Esophagus muscularis mucosa (tissue), 4 donors: ENCODE results near the gene SRRM4. TPM values are rescaled to one million over a fixed set of nuclear protein-coding genes. Genes with fewer than 3 reads are reported as not detected.

ENCODE experiments used
- DNase-seq: peaks from one replicate; pipeline ENCODE4 v3.0.0-alpha.2; 2017; ENCODE audit errors: extremely low spot score
- H3K27ac ChIP-seq, 4 donors: fragments of 200-600 bp; sonication (generic); replicated peaks in 1 of 4; 1 replicate in 3 of 4; 2 replicates in 1 of 4; pipeline ENCODE4 v1.5.1; 2016 to 2019; ENCODE audit warnings: mild to moderate bottlenecking in 1 of 4
- H3K27me3 ChIP-seq, 4 donors: fragments of 200-600 bp; sonication (generic); one replicate each; pipeline versions ENCODE4 v1.5.1 to v1.6.0; 2016 to 2019
- H3K36me3 ChIP-seq, 4 donors: fragments of 200-600 bp; sonication (generic); one replicate each; pipeline ENCODE4 v1.5.1; 2016 to 2019
- H3K4me1 ChIP-seq, 4 donors: fragments of 200-600 bp; sonication (generic); one replicate each; pipeline ENCODE4 v1.5.1; 2016 to 2019
- H3K4me3 ChIP-seq, 4 donors: fragments of 200-600 bp; sonication (generic); 1 replicate in 2 of 4; 2 replicates in 2 of 4; pipeline ENCODE4 v1.5.1; 2016 to 2019; ENCODE audit warnings: mild to moderate bottlenecking in 4 of 4, moderate library complexity in 1 of 4
- H3K9me3 ChIP-seq, 4 donors: fragments of 200-600 bp; sonication (generic); 1 replicate in 3 of 4; 2 replicates in 1 of 4; pipeline ENCODE4 v1.5.1; 2016 to 2019
- CTCF ChIP-seq, 3 experiments: fragments of 200-600 bp in 2 of 3; fragments of 450-650 bp in 1 of 3; sonication (generic) in 2 of 3; IDR thresholded peaks; one replicate each; pipeline ENCODE4 v1.5.1; 2017 to 2019; ENCODE audit warnings: antibody characterized with exemption in 3 of 3, mild to moderate bottlenecking in 2 of 3, moderate library complexity in 1 of 3
- EP300 ChIP-seq: sonication (generic); formaldehyde crosslinking; IDR thresholded peaks from one replicate; pipeline ENCODE4 v1.6.1; 2017; ENCODE audit warnings: antibody characterized with exemption
- POLR2A ChIP-seq: fragments of 450-650 bp; IDR thresholded peaks from one replicate; pipeline ENCODE4 v1.6.1; 2017; ENCODE audit warnings: antibody characterized with exemption, moderate library complexity, mild to moderate bottlenecking, low read depth
- POLR2AphosphoS5 ChIP-seq, 2 donors: sonication (generic); formaldehyde crosslinking; IDR thresholded peaks; one replicate each; pipeline ENCODE4 v1.6.1; 2017; ENCODE audit warnings: antibody characterized with exemption in 2 of 2
- WGBS: methylation state at CpG from one replicate; pipeline ENCODE4 v1.1.5; 2018; 5-methylcytosine and 5-hydroxymethylcytosine counted together
- intact Hi-C: fragments of 100-400 bp; cut with DNase I; formaldehyde crosslinking; loops from one replicate; pipeline ENCODE4 v1.15.1; 2023
- total RNA-seq, 4 donors: library from RNA; depleted of rRNA; stranded (reverse); fragments of >200 nt; gene quantifications; one replicate each; pipeline versions ENCODE4 v1.1.0 to v1.2.1, GENCODE V29; 2016

The SRRM4 gene
- total RNA-seq, 4 donors from 2014 or later: not detected

DNA sequence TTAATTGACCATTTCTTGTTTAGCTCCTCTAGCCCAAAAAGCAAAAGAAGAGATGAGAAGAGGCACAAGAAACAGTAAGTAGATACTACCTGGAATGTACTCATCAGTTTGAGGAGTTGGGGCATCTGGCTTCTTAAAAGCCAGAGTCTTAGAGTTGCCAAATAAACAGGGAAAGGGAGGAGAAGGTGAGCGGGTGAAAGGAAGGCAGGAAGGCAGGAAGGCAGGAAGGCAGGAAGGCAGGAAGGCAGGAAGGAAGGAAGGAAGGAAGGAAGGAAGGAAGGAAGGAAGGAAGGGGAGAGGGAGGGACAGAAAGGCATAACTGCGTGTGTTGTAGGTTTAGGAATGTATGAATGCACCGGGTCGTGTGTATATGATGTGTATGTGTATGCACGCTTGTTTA, 140.7 kb downstream of the SRRM4 start:
- H3K36me3 ChIP-seq: no peaks in the 10 kb centered on the region
- H3K4me3 ChIP-seq: no peak overlapping the region
- intact Hi-C loops: loop anchor here (10.0 kb wide), 1 partner anchor 113 kb away; no protein-coding TSS in a partner anchor
- H3K4me1 ChIP-seq: no peaks in the 10 kb centered on the region
- no peak overlapping the region for H3K27ac ChIP-seq
- 72% methylated on average over 5 of the region's 5 CpGs for WGBS
- H3K27me3 ChIP-seq: no peaks in the 10 kb centered on the region
- H3K9me3 ChIP-seq: no peaks in the 10 kb centered on the region
- TF ChIP-seq EP300 (no peak), POLR2A (no peak), POLR2AphosphoS5 (IDR thresholded peaks at IDR 0.05) (no peak), CTCF (IDR thresholded peaks at IDR 0.05) (no peak)
- no peak for DNase-seq

GRCh38 chr12:119122751-119123150, 141.4 kb downstream of the SRRM4 start:
- no peaks in the 10 kb centered on the region for H3K27me3 ChIP-seq
- no peak for DNase-seq
- no peaks in the 10 kb centered on the region for H3K36me3 ChIP-seq
- no peak overlapping the region for H3K27ac ChIP-seq
- 85% methylated on average over 4 of the region's 4 CpGs for WGBS
- intact Hi-C loops: loop anchor here (10.0 kb wide), 1 partner anchor 112 kb away; no protein-coding TSS in a partner anchor
- no peak for TF ChIP-seq CTCF (IDR thresholded peaks at IDR 0.05)
- no peak for TF ChIP-seq POLR2AphosphoS5 (IDR thresholded peaks at IDR 0.05)
- no peak for TF ChIP-seq EP300
- TF ChIP-seq POLR2A: no peak
- H3K4me1 ChIP-seq: no peaks in the 10 kb centered on the region
- H3K9me3 ChIP-seq: no peaks in the 10 kb centered on the region
- no peak overlapping the region for H3K4me3 ChIP-seq

- Histone ChIP-seq H3K9me3 (peaks cover 0 to 19% (median 5%) of the 10 kb centered on the region in 4 donors), H3K4me3 (no peak overlapping the region), H3K4me1 (no peaks in the 10 kb centered on the region), H3K36me3 (no peaks in the 10 kb centered on the region), H3K27me3 (no peaks in the 10 kb centered on the region), H3K27ac (no peak overlapping the region)
- WGBS: 82% methylated on average over 3 of the region's 3 CpGs
- no peak for TF ChIP-seq EP300
- TF ChIP-seq POLR2A: no peak
- no peak for TF ChIP-seq POLR2AphosphoS5 (IDR thresholded peaks at IDR 0.05)
- no peak for TF ChIP-seq CTCF (IDR thresholded peaks at IDR 0.05)
- DNase-seq: no peak
- intact Hi-C loops: loop anchor here (10.0 kb wide), 1 partner anchor 106 kb away; no protein-coding TSS in a partner anchor
These were observed 147.2 kb downstream of the SRRM4 start for GRCh38 chr12:119128527-119128926.

DNA sequence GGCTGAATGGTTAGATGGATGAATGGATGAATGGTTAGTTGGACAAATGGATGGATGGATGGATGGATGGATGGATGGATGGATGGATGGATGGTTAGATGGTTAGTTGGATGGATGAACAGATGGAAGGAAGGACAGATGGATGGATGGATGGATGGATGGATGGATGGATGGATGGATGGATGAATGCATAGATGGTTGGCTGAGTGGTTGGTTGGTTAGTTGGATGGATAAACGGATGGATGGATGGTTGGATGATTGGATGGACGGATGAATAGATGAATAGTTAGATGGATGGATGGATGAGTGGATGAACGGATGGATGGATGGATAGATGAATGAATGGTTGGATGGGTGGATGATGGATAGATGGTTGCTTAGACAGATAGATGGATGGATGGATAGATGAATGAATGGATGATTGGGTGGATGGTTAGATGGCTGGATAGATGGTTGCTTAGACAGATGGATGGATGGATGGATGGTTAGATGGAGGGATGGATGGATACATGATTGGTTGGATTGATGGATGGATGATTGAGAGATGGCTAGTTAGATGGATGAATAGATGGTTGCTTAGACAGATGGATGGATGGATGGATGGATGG, 148.6 kb downstream of the SRRM4 start:
- H3K4me1 ChIP-seq: no peaks in the 10 kb centered on the region
- intact Hi-C loops: loop anchor here (10.0 kb wide), 1 partner anchor 105 kb away; no protein-coding TSS in a partner anchor
- no peaks in the 10 kb centered on the region for H3K36me3 ChIP-seq
- no peak overlapping the region for H3K27ac ChIP-seq
- no peak for DNase-seq
- TF ChIP-seq CTCF (IDR thresholded peaks at IDR 0.05): no peak
- no peak for TF ChIP-seq POLR2A
- TF ChIP-seq EP300: no peak
- no peak for TF ChIP-seq POLR2AphosphoS5 (IDR thresholded peaks at IDR 0.05)
- no peaks in the 10 kb centered on the region for H3K27me3 ChIP-seq
- H3K9me3 ChIP-seq: peaks cover 0 to 23% (median 5%) of the 10 kb centered on the region in 4 donors
- H3K4me3 ChIP-seq: no peak overlapping the region
- WGBS: 70% methylated on average over 3 of the region's 3 CpGs
